A549 (cell line): ENCODE results near the gene TIRAP.
"Not testable (repeated sequence)": the region's sequence is repeated elsewhere in the genome, so short reads cannot be mapped to it uniquely, and the experiment has no call there.

Experiments used
- BHLHE40 ChIP-seq: IDR thresholded peaks from 2 replicates; pipeline ENCODE4 v1.6.1; 2012; ENCODE audit warnings: low read depth, low read length, inconsistent platforms
- CTCF ChIP-seq: fragments of >200 bp; sonication (Bioruptor Twin); formaldehyde crosslinking; IDR thresholded peaks from 3 replicates; pipeline ENCODE4 v1.5.1; 2016
- NFE2L2 ChIP-seq: fragments of 150-350 bp; conservative IDR thresholded peaks from 2 replicates; pipeline ENCODE4 v1.6.1; 2014; ENCODE audit warnings: low read length
- PBX3 ChIP-seq: IDR thresholded peaks from 2 replicates; pipeline ENCODE4 v1.6.1; 2012
- POLR2A ChIP-seq: IDR thresholded peaks from 2 replicates; pipeline ENCODE4 v1.6.1; 2012; ENCODE audit warnings: mild to moderate bottlenecking, low read length
- REST ChIP-seq: fragments of 200-600 bp; sonication (generic); IDR thresholded peaks from 2 replicates; pipeline ENCODE4 v1.6.1; 2016; ENCODE audit warnings: antibody characterized with exemption, mild to moderate bottlenecking, moderate library complexity
- SMC3 ChIP-seq: fragments of >200 bp; sonication (Bioruptor Twin); formaldehyde crosslinking; IDR thresholded peaks from 3 replicates; pipeline ENCODE4 v1.6.1; 2018; ENCODE audit warnings: inconsistent platforms
- ZFP36 ChIP-seq: fragments of 450-650 bp; IDR thresholded peaks from 2 replicates; pipeline ENCODE4 v1.6.1; 2014; ENCODE audit warnings: borderline replicate concordance; ENCODE audit not compliant: partially characterized antibody
- TF ChIP-seq, protein P1 (sequence below): fragments of 250-450 bp; sonication (Bioruptor Pico); IDR thresholded peaks from 2 replicates; pipeline ENCODE4 v1.5.0; 2020; ENCODE audit warnings: low read depth, mild to moderate bottlenecking, moderate library complexity

GRCh38 chr11:126308771-126309170 lies 25.9 kb downstream of the TIRAP start:
- not testable (repeated sequence) for TF ChIP-seq REST, PBX3, POLR2A, CTCF, SMC3, ZFP36, NFE2L2, BHLHE40
- TF ChIP-seq, protein P1, sequence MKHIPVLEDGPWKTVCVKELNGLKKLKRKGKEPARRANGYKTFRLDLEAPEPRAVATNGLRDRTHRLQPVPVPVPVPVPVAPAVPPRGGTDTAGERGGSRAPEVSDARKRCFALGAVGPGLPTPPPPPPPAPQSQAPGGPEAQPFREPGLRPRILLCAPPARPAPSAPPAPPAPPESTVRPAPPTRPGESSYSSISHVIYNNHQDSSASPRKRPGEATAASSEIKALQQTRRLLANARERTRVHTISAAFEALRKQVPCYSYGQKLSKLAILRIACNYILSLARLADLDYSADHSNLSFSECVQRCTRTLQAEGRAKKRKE: not testable (repeated sequence)
